ENCODE data around the gene H2AZ2. TPM values are rescaled to one million over a fixed set of nuclear protein-coding genes. Genes with fewer than 3 reads are reported as not detected.

The H2AZ2 gene
- total RNA-seq, 1 experiment from 2014 or later = 139 TPM

GRCh38 chr7:44819292-44819691, 28.6 kb downstream of the H2AZ2 start:
- H3K4me1 Mint-ChIP-seq (ENCODE audit: insufficient read depth, unreplicated experiment) = no peaks in the 10 kb centered on the region
- no TSS peak for BruUV-seq (replicated peaks)
- POLR2A ChIA-PET = no interaction called here
- CTCF ChIA-PET = no interaction called here
- no peak overlapping the region for H3K4me3 Mint-ChIP-seq (ENCODE audit: unreplicated experiment)
- H3K9me3 Mint-ChIP-seq (ENCODE audit: unreplicated experiment) = no peaks in the 10 kb centered on the region
- no peak for TF ChIP-seq CTCF (IDR thresholded peaks at IDR 0.05; ENCODE audit: unreplicated experiment)
- H3K36me3 Mint-ChIP-seq (ENCODE audit: insufficient read depth, unreplicated experiment) = peaks cover 7% of the 10 kb centered on the region
- no peak overlapping the region for H3K27ac Mint-ChIP-seq (ENCODE audit: low read depth, unreplicated experiment)
- DNase-seq (ENCODE audit: unreplicated experiment) = no peak
- H3K27me3 Mint-ChIP-seq (ENCODE audit: insufficient read depth, unreplicated experiment) = no peaks in the 10 kb centered on the region
- intact Hi-C loops (cut with micrococcal nuclease) = no loop called here

- ChIA-PET POLR2A (interaction anchor here (0.9 kb wide), 1 partner anchor 162 kb away, joined by 3 read pairs; no protein-coding TSS in a partner anchor), CTCF (no interaction called here)
- Mint-ChIP-seq H3K4me3 (ENCODE audit: unreplicated experiment) (no peak overlapping the region), H3K4me1 (ENCODE audit: insufficient read depth, unreplicated experiment) (no peaks in the 10 kb centered on the region), H3K36me3 (ENCODE audit: insufficient read depth, unreplicated experiment) (no peaks in the 10 kb centered on the region), H3K27ac (ENCODE audit: low read depth, unreplicated experiment) (no peak overlapping the region), H3K27me3 (ENCODE audit: insufficient read depth, unreplicated experiment) (no peaks in the 10 kb centered on the region), H3K9me3 (ENCODE audit: unreplicated experiment) (no peaks in the 10 kb centered on the region)
- BruUV-seq (replicated peaks) = no TSS peak
- intact Hi-C loops (cut with micrococcal nuclease) = no loop called here
- TF ChIP-seq CTCF (IDR thresholded peaks at IDR 0.05; ENCODE audit: unreplicated experiment) = no peak
- no peak for DNase-seq (ENCODE audit: unreplicated experiment)
Measured at GRCh38 chr7:44814919-44815318, 33.0 kb downstream of the H2AZ2 start.

- Mint-ChIP-seq H3K9me3 (ENCODE audit: unreplicated experiment) (no peaks in the 10 kb centered on the region), H3K36me3 (ENCODE audit: insufficient read depth, unreplicated experiment) (no peaks in the 10 kb centered on the region), H3K4me1 (ENCODE audit: insufficient read depth, unreplicated experiment) (no peaks in the 10 kb centered on the region), H3K27me3 (ENCODE audit: insufficient read depth, unreplicated experiment) (no peaks in the 10 kb centered on the region), H3K4me3 (ENCODE audit: unreplicated experiment) (no peak overlapping the region), H3K27ac (ENCODE audit: low read depth, unreplicated experiment) (no peak overlapping the region)
- ChIA-PET POLR2A (interaction anchor here (0.5 to 1.9 kb wide), 4 partner anchors 13 to 283 kb away, joined by 3 to 12 read pairs (median 4); partner anchors contain the start of gene H2AZ2), CTCF (interaction anchor here (0.7 to 1.0 kb wide), 3 partner anchors 109 to 324 kb away, joined by 3 to 7 read pairs (median 3); no protein-coding TSS in a partner anchor)
- intact Hi-C loops (cut with micrococcal nuclease) = no loop called here
- no peak for TF ChIP-seq CTCF (IDR thresholded peaks at IDR 0.05; ENCODE audit: unreplicated experiment)
- DNase-seq (ENCODE audit: unreplicated experiment) = no peak
- no TSS peak for BruUV-seq (replicated peaks)
Measured at GRCh38 chr7:44811571-44811970, 36.3 kb downstream of the H2AZ2 start.

- ChIA-PET POLR2A (interaction anchor here (0.5 to 1.9 kb wide), 5 partner anchors 12 to 282 kb away, joined by 3 to 12 read pairs (median 3); partner anchors contain the start of gene H2AZ2), CTCF (interaction anchor here (0.7 to 1.0 kb wide), 4 partner anchors 60 to 545 kb away, joined by 3 read pairs; no protein-coding TSS in a partner anchor)
- no TSS peak for BruUV-seq (replicated peaks)
Measured at GRCh38 chr7:44811093-44811492, 36.8 kb downstream of the H2AZ2 start.

More at GRCh38 chr7:44811093-44811492, 36.8 kb downstream of the H2AZ2 start:
- Mint-ChIP-seq H3K27ac (ENCODE audit: low read depth, unreplicated experiment) (no peak overlapping the region), H3K4me1 (ENCODE audit: insufficient read depth, unreplicated experiment) (no peaks in the 10 kb centered on the region), H3K36me3 (ENCODE audit: insufficient read depth, unreplicated experiment) (no peaks in the 10 kb centered on the region), H3K27me3 (ENCODE audit: insufficient read depth, unreplicated experiment) (no peaks in the 10 kb centered on the region), H3K9me3 (ENCODE audit: unreplicated experiment) (no peaks in the 10 kb centered on the region), H3K4me3 (ENCODE audit: unreplicated experiment) (no peak overlapping the region)
- intact Hi-C loops (cut with micrococcal nuclease) = no loop called here
- no peak for TF ChIP-seq CTCF (IDR thresholded peaks at IDR 0.05; ENCODE audit: unreplicated experiment)
- peak; percentile 68 for DNase-seq (ENCODE audit: unreplicated experiment)

Measured in MCF 10A (cell line).